HEK293T (cell line): ENCODE data around the gene CCL22.

ENCODE experiments used
- FOXM1 ChIP-seq: fragments of 450-650 bp; IDR thresholded peaks from 2 replicates; pipeline ENCODE4 v1.6.1; 2017; ENCODE audit warnings: mild to moderate bottlenecking, borderline replicate concordance
- L3MBTL2 ChIP-seq: fragments of 450-650 bp; conservative IDR thresholded peaks from 2 replicates; pipeline ENCODE4 v1.6.1; 2016; ENCODE audit warnings: mild to moderate bottlenecking
- SP1 ChIP-seq: fragments of 450-650 bp; IDR thresholded peaks from 2 replicates; pipeline ENCODE4 v1.6.1; 2017
- TARDBP ChIP-seq: fragments of 450-650 bp; IDR thresholded peaks from 2 replicates; pipeline ENCODE4 v1.6.1; 2016

- TF ChIP-seq L3MBTL2 (no peak), FOXM1 (no peak), TARDBP (no peak), SP1 (no peak)
These were observed 32.7 kb downstream of the CCL22 start for GRCh38 chr16:57391300-57391699.
